GM21529 (cell line): ENCODE data around the gene NRG3.

ENCODE experiments used
- ATAC-seq: cut with Tn5 transposase; IDR thresholded peaks from one replicate; pipeline ENCODE4 v1.9.1; 2021; ENCODE audit not compliant: unreplicated experiment

The NRG3 gene

GRCh38 chr10:82462910-82463551 lies 588.0 kb downstream of the NRG3 start:
- no peak for ATAC-seq

- ATAC-seq = no peak
These were observed 588.6 kb downstream of the NRG3 start for GRCh38 chr10:82463614-82464013.

- ATAC-seq = no peak
These were observed 589.3 kb downstream of the NRG3 start for GRCh38 chr10:82464191-82464818.

GRCh38 chr10:82464966-82465365 lies 590.0 kb downstream of the NRG3 start:
- no peak for ATAC-seq

- ATAC-seq = no peak
These were observed 593.5 kb downstream of the NRG3 start for GRCh38 chr10:82468453-82468852.

- ATAC-seq = no peak
These were observed 597.7 kb downstream of the NRG3 start for GRCh38 chr10:82472406-82473335.

GRCh38 chr10:82477776-82478175 lies 602.8 kb downstream of the NRG3 start:
- no peak for ATAC-seq

- ATAC-seq = no peak
These were observed 617.7 kb downstream of the NRG3 start for GRCh38 chr10:82492647-82493046.

GRCh38 chr10:82496114-82496513 lies 621.1 kb downstream of the NRG3 start:
- no peak for ATAC-seq

GRCh38 chr10:82497439-82497838 lies 622.4 kb downstream of the NRG3 start:
- ATAC-seq = no peak

GRCh38 chr10:82498976-82499375 lies 624.0 kb downstream of the NRG3 start:
- ATAC-seq = no peak

GRCh38 chr10:82505009-82505408 lies 630.0 kb downstream of the NRG3 start:
- ATAC-seq = no peak

GRCh38 chr10:82506680-82507376 lies 631.8 kb downstream of the NRG3 start:
- ATAC-seq = no peak

GRCh38 chr10:82515256-82515655 lies 640.3 kb downstream of the NRG3 start:
- no peak for ATAC-seq

- ATAC-seq = no peak
These were observed 654.1 kb downstream of the NRG3 start for GRCh38 chr10:82529062-82529461.

- no peak for ATAC-seq
These were observed 660.5 kb downstream of the NRG3 start for GRCh38 chr10:82535457-82535856.

- ATAC-seq = no peak
These were observed 661.7 kb downstream of the NRG3 start for GRCh38 chr10:82536668-82537067.

GRCh38 chr10:82538272-82538671 lies 663.3 kb downstream of the NRG3 start:
- ATAC-seq = no peak

GRCh38 chr10:82543631-82544030 lies 668.6 kb downstream of the NRG3 start:
- no peak for ATAC-seq

- ATAC-seq = no peak
These were observed 669.4 kb downstream of the NRG3 start for GRCh38 chr10:82544377-82544776.

- no peak for ATAC-seq
These were observed 676.5 kb downstream of the NRG3 start for GRCh38 chr10:82551506-82551905.
